Measurements from ENCODE around the gene CENPO. TPM values are rescaled to one million over a fixed set of nuclear protein-coding genes. Genes with fewer than 3 reads are reported as not detected.

CENPO gene
- total RNA-seq, 1 experiment from 2014 or later = 27.9 TPM

DNA sequence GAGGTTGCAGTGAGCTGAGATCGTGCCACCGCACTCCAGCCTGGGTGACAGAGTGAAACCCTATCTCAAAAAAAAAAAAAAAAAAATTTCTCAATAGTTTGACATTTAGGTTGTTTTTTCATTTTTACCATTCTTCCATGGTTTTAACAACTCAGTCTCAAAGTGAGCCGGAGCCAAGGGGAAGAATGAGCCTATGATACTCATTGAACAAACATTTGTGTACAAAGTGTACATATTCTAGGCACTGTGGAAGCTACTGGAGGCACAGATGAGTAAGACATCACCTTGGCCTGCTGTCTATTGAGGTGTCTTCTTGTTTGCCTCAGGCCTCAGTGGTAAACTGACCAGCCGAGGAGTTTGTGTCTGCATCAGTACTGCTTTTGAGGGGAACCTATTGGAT, 21.9 kb downstream of the CENPO start:
- ChIA-PET CTCF (no interaction called here), RAD21 (ENCODE audit: low non-redundant PET in 1 of 2, low total read pairs in 2 of 2, uncharacterized antibody in 2 of 2, unreplicated experiment in 2 of 2) (no interaction called here)

More for the DNA sequence above, 21.9 kb downstream of the CENPO start:
- H3K9me3 ChIP-seq (ENCODE audit: control insufficient read depth in 1 of 2, insufficient read depth in 1 of 2, low read depth in 1 of 2, low read length in 2 of 2) = no peaks in the 10 kb centered on the region
- H3K9ac ChIP-seq (ENCODE audit: low read length) = no peak overlapping the region
- H3K79me2 ChIP-seq (ENCODE audit: insufficient read depth, low read length) = peaks cover 48% of the 10 kb centered on the region
- no peak for TF ChIP-seq CEBPB (IDR thresholded peaks at IDR 0.05; ENCODE audit: low read depth)
- TF ChIP-seq, protein P1, sequence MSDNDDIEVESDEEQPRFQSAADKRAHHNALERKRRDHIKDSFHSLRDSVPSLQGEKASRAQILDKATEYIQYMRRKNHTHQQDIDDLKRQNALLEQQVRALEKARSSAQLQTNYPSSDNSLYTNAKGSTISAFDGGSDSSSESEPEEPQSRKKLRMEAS (IDR thresholded peaks at IDR 0.05) = no peak
- no peak for TF ChIP-seq EZH2phosphoT487 (IDR thresholded peaks at IDR 0.05; ENCODE audit: borderline replicate concordance)
- TF ChIP-seq POLR2A (IDR thresholded peaks at IDR 0.05; ENCODE audit: borderline replicate concordance, extremely low read depth, insufficient read depth, insufficient read length) = no peak
- no peak for TF ChIP-seq CBX3 (IDR thresholded peaks at IDR 0.05; ENCODE audit: low read depth)
- TF ChIP-seq, protein P2, sequence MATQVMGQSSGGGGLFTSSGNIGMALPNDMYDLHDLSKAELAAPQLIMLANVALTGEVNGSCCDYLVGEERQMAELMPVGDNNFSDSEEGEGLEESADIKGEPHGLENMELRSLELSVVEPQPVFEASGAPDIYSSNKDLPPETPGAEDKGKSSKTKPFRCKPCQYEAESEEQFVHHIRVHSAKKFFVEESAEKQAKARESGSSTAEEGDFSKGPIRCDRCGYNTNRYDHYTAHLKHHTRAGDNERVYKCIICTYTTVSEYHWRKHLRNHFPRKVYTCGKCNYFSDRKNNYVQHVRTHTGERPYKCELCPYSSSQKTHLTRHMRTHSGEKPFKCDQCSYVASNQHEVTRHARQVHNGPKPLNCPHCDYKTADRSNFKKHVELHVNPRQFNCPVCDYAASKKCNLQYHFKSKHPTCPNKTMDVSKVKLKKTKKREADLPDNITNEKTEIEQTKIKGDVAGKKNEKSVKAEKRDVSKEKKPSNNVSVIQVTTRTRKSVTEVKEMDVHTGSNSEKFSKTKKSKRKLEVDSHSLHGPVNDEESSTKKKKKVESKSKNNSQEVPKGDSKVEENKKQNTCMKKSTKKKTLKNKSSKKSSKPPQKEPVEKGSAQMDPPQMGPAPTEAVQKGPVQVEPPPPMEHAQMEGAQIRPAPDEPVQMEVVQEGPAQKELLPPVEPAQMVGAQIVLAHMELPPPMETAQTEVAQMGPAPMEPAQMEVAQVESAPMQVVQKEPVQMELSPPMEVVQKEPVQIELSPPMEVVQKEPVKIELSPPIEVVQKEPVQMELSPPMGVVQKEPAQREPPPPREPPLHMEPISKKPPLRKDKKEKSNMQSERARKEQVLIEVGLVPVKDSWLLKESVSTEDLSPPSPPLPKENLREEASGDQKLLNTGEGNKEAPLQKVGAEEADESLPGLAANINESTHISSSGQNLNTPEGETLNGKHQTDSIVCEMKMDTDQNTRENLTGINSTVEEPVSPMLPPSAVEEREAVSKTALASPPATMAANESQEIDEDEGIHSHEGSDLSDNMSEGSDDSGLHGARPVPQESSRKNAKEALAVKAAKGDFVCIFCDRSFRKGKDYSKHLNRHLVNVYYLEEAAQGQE (IDR thresholded peaks at IDR 0.05; ENCODE audit: low read depth) = no peak
- TF ChIP-seq FOSL1 (IDR thresholded peaks at IDR 0.05; ENCODE audit: low read depth) = no peak
- DNase-seq (ENCODE audit: low read depth, low spot score) (no peak), ATAC-seq (no peak)
- H3K4me1 ChIP-seq (ENCODE audit: control insufficient read depth in 1 of 2, insufficient read depth in 2 of 2, low read length in 2 of 2) = no peaks in the 10 kb centered on the region
- no peak overlapping the region for H3K4me2 ChIP-seq (ENCODE audit: low read length)
- no peak overlapping the region for H3K27ac ChIP-seq (ENCODE audit: low read depth, low read length)
- H3K9me2 ChIP-seq (ENCODE audit: insufficient read depth) = no peaks in the 10 kb centered on the region
- BruUV-seq (replicated peaks) = no TSS peak
- intact Hi-C loops (cut with micrococcal nuclease) = no loop called here
- peaks cover 30 to 49% of the 10 kb centered on the region in 2 experiments for H3K36me3 ChIP-seq (ENCODE audit: control insufficient read depth in 1 of 2, insufficient read depth in 2 of 2, low read length in 2 of 2)
- no peaks in the 10 kb centered on the region for H3K27me3 ChIP-seq (ENCODE audit: insufficient read depth, low read length)
- no peak overlapping the region for H3K4me3 ChIP-seq (replicated peaks in 1 of 2; ENCODE audit: low read depth in 1 of 2, low read length in 2 of 2)
- no peaks in the 10 kb centered on the region for H4K20me1 ChIP-seq (ENCODE audit: insufficient read depth)
- H2AFZ ChIP-seq (ENCODE audit: low read depth, low read length, poor library complexity, severe bottlenecking) = no peak overlapping the region
- POLR2A ChIA-PET = no interaction called here
